HEK293 (cell line): Measurements from ENCODE around the gene UBAC2.

Source experiments
- BCL11B ChIP-seq: fragments of 450-650 bp; formaldehyde crosslinking; IDR thresholded peaks from 2 replicates; pipeline ENCODE4 v1.5.1; 2016; ENCODE audit warnings: low read depth, missing biosample characterization, missing genetic modification characterization
- HOXA7 ChIP-seq: sonication (generic); formaldehyde crosslinking; IDR thresholded peaks from 2 replicates; pipeline ENCODE4 v1.8.1; 2022; ENCODE audit warnings: missing genetic modification reagents, borderline replicate concordance
- SP2 ChIP-seq: fragments of 450-650 bp; formaldehyde crosslinking; IDR thresholded peaks from 2 replicates; pipeline ENCODE4 v1.5.1; 2016; ENCODE audit warnings: missing biosample characterization, missing genetic modification characterization
- ZNF423 ChIP-seq: fragments of 450-650 bp; formaldehyde crosslinking; IDR thresholded peaks from 2 replicates; pipeline ENCODE4 v1.5.1; 2016; ENCODE audit warnings: missing biosample characterization, missing genetic modification characterization
- ZNF501 ChIP-seq: fragments of 450-650 bp; formaldehyde crosslinking; IDR thresholded peaks from 2 replicates; pipeline ENCODE4 v1.5.1; 2016; ENCODE audit warnings: missing biosample characterization, missing genetic modification characterization
- ZNF548 ChIP-seq: fragments of 450-650 bp; formaldehyde crosslinking; IDR thresholded peaks from 2 replicates; pipeline ENCODE4 v1.5.1; 2016; ENCODE audit warnings: missing biosample characterization, missing genetic modification characterization
- ZNF571 ChIP-seq: fragments of 450-650 bp; formaldehyde crosslinking; IDR thresholded peaks from 2 replicates; pipeline ENCODE4 v1.5.0; 2017; ENCODE audit warnings: missing biosample characterization, missing genetic modification characterization
- TF ChIP-seq, protein P1 (sequence below): fragments of 450-650 bp; formaldehyde crosslinking; IDR thresholded peaks from 2 replicates; pipeline ENCODE4 v1.5.1; 2016; ENCODE audit warnings: missing biosample characterization, missing genetic modification characterization
- TF ChIP-seq, protein P2 (sequence below): fragments of 450-650 bp; IDR thresholded peaks from 2 replicates; pipeline ENCODE4 v1.5.1; 2018; ENCODE audit warnings: missing biosample characterization, mild to moderate bottlenecking, missing genetic modification characterization
- TF ChIP-seq, protein P3 (sequence below): fragments of 450-650 bp; formaldehyde crosslinking; IDR thresholded peaks from 2 replicates; pipeline ENCODE4 v1.5.1; 2017; ENCODE audit warnings: missing biosample characterization, missing genetic modification characterization

DNA sequence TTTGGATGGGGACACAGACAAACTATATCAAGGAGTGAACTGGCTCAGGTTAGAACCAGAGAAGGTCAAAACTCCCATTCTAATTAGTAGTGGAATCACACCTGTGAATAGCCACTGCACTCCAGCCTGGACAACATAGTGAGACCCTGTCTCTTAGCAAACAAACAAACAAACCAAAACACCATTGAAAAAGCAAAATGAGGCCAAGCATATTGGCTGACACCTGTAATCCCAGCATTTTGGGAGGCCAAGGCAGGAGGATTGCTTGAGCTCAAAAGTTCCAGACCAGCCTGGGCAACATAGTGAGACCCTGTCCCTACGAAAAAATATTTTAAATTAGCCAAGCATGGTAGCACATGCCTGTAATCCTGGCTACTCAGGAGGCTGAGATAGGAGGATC, 39.1 kb upstream of the UBAC2 start:
- TF ChIP-seq SP2 (no peak), ZNF501 (tag by site-specific recombination) (no peak), ZNF423 (tag by site-specific recombination) (no peak), ZNF571 (tag by site-specific recombination) (no peak), HOXA7 (CRISPR knock-in tag) (no peak), ZNF548 (tag by site-specific recombination) (no peak), BCL11B (tag by site-specific recombination) (no peak)
- TF ChIP-seq, protein P1, sequence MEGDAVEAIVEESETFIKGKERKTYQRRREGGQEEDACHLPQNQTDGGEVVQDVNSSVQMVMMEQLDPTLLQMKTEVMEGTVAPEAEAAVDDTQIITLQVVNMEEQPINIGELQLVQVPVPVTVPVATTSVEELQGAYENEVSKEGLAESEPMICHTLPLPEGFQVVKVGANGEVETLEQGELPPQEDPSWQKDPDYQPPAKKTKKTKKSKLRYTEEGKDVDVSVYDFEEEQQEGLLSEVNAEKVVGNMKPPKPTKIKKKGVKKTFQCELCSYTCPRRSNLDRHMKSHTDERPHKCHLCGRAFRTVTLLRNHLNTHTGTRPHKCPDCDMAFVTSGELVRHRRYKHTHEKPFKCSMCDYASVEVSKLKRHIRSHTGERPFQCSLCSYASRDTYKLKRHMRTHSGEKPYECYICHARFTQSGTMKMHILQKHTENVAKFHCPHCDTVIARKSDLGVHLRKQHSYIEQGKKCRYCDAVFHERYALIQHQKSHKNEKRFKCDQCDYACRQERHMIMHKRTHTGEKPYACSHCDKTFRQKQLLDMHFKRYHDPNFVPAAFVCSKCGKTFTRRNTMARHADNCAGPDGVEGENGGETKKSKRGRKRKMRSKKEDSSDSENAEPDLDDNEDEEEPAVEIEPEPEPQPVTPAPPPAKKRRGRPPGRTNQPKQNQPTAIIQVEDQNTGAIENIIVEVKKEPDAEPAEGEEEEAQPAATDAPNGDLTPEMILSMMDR: no peak
- TF ChIP-seq, protein P2, sequence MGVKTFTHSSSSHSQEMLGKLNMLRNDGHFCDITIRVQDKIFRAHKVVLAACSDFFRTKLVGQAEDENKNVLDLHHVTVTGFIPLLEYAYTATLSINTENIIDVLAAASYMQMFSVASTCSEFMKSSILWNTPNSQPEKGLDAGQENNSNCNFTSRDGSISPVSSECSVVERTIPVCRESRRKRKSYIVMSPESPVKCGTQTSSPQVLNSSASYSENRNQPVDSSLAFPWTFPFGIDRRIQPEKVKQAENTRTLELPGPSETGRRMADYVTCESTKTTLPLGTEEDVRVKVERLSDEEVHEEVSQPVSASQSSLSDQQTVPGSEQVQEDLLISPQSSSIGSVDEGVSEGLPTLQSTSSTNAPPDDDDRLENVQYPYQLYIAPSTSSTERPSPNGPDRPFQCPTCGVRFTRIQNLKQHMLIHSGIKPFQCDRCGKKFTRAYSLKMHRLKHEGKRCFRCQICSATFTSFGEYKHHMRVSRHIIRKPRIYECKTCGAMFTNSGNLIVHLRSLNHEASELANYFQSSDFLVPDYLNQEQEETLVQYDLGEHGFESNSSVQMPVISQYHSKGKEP: no peak
- TF ChIP-seq, protein P3, sequence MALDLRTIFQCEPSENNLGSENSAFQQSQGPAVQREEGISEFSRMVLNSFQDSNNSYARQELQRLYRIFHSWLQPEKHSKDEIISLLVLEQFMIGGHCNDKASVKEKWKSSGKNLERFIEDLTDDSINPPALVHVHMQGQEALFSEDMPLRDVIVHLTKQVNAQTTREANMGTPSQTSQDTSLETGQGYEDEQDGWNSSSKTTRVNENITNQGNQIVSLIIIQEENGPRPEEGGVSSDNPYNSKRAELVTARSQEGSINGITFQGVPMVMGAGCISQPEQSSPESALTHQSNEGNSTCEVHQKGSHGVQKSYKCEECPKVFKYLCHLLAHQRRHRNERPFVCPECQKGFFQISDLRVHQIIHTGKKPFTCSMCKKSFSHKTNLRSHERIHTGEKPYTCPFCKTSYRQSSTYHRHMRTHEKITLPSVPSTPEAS (tag by site-specific recombination): no peak
